Stimulated activated CD8-positive, alpha-beta memory T cell treated with anti-CD3 and anti-CD28 coated beads, Interleukin-7, amount 100 ng/mL, for 24 hours (primary cell): ENCODE measurements around the gene KCNC4.

Experiments used
- DNase-seq: peaks from one replicate; pipeline ENCODE4 v3.0.0-alpha.2; 2020; ENCODE audit warnings: low read depth

The KCNC4 gene

DNA sequence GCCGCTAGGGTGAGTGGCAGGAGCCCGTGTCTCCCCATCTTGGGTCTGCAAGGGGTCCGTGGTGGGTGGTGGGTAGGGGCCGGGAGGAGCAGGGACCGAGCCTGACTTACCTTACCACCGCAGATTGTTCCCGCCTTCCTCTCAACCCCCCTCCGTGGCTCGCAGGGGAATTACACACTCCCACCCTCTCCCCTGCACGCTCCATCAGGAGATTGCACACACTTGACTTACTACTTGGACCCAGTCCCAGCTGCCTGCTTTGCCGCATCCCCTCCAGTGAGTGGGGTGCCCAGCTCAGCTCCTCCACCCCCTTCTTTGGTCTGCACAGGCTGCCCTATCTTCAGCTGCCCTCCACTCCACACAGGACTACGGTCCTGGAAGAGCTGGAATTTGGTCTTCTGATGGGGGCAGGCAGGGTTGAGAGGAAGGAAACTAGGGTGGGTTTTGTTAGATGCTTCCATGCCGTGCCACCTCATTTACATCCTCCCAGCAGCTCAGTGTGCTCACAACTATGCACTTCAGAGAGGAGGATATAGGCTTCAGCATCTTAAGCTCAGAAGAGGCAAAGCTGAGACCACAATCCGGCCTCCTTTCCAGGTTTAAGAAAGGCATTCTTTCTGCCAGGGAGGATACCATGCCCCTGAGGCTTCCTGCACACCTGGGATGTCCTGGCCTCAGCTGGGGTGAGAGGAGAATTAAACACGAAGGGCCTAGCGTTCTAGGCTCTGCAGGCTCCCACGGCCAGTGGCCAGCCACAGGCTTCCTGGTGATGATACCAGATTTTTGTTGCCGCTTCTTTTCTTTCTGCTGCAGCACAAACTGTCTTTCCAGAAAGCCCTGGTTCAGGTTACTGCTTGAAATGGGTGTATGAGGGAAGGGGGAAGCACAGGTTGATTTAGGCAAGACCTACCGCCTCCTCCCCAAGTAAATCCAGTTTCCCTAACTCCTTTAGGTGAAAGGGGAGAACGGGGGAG, 2.3 kb downstream of the KCNC4 start:
- no peak for DNase-seq

DNA sequence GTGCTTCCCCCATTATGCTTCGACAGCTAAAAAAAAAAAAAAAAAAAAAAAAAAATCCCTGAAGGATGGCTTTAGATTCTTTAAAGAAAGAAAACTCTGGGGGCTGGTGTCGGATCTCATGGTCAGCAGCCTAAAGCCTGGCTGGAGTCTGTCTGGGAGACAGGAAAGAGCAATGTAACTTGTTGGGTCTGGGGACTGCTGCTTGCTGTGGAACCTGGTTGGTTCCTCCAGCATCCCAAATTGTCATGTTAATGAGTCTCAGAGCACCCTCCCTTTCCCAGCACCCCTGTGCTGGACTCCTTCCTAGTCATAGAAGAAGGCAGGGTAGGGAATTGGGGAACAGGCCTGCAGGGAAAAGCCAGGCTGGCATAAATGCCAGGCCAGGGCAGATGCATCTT, 3.0 kb downstream of the KCNC4 start:
- DNase-seq = no peak

DNA sequence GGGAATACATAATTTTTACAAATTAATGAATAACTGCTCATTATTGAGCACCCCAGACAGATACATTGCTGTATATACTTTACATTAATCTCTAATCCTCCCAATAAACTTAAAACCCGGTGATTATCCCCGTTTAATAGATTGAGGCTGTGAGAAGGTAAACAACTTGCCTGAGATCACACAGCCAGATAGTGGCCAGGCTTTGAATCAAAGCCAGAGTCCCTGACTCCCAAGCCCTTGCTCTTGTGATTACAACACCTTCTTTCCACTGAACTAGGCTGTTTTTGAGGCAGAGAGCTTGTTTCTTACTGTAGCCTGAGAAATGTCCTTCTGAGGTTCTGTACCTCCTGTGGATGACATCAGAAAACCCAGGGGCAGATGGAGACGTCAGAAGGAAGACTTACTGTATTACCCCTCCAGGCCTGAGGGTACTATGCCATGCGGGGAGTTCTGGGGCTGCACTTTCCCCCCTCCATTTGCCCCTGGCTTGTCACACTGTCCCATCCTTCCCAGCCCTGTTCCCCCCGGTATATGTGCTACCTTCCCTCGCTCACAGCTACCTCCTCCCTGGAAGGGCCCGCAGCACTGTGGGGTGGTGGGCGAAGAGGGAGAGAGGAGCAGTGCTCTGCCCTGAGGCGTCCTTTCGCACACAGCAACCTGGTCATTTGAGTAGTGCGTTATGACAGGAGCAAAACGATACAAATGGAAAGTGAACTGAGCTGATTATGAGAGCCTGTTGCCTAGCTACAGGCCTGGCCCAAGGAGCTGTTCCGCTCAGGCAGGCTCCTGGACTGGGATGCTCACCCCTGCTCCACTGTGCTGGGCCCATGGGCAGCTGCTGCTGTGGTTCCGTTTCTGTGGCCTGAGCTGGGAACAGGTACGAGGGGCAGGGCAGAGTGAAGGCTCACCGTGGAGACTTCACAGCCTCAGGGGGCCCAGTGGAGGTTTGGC, 4.6 kb downstream of the KCNC4 start:
- no peak for DNase-seq

DNA sequence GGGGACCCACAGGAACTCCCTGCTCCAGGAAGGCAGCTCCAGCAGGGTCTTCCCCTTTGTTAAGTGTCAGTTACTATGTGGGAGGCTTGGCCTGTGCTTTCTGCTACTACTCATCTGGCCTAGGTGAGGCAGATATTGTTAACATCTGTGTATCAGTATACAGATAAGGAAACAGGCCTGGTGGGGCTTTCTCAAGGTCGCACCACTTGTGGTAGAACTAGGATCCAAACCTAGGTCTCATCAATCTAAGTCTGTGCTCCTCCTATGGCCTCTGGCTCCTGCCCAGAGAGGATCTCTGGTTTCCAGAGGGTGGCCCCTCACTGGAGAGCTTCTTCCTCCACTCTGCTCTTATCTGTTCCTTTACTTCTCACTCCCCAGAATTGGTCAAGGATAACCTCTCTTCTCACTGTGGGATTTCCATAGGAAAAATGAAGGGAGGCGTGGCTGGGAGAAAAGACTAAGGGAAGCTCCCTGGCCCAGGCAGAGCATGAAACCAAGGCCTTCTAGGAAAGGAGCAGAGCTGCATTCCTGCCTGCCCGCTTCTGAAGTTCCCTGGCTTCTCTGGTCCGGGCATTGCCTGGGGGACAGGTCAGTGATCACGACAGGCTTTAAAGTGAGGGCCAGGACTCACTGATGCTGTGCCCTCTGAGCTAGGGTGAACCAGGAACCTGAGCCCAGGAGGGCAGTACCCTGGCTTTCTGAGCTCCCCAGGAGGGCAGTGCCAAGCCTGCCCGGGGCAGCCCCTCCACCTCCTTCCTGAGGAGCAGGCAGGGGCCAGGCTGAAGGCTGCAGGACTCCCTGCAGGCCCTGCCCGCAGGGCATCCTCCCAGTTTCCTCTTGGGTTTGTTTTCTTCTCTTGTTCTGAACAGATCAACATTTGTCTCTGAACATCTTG, 5.8 kb downstream of the KCNC4 start:
- no peak for DNase-seq

DNA sequence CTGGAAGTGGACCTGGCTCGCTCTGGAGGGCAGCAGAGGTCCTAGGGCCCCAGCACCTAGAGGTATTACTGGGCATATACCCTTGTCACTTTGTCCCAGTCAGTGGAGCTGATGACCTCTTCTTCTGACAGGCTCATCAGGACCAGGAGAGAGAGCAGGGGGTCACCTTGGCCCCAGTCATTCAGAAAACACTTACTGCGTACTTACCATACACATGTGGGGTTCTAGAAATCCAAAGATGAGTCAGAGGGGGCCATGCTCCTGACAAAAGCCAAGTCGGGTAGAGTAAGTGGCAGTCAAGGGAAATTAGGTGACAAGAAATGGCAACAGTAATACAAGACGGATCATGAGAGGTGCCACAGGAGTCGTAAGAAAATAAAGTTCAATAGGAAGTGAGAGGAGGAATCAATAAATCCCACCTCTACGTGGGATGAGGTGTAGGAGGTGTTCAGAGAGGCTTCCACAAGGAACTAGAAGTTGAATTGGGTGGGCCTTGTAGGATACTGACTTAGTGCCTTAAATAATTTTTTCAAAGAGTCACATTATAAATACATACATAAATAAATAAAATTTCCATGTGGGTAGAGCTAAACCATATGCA, 6.8 kb downstream of the KCNC4 start:
- DNase-seq = no peak

DNA sequence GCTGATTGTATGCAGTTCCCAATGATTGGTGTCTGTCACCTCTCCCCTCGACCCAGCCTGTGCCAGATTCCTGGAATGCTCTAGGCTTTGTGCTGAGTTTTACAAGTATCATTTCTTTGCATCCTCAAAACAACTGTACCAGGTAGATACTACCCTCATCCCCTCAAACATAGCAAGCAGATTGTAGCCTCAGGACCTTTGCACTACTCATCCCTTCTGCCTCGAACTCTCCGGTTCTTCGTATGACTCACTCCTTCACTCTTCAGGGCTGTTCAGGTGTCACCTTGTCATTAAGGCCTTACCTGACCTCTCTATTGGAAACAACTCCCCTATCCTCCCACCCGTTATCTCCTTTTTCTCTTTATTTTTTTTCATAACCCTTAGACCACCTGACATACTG, 8.0 kb downstream of the KCNC4 start:
- no peak for DNase-seq

DNA sequence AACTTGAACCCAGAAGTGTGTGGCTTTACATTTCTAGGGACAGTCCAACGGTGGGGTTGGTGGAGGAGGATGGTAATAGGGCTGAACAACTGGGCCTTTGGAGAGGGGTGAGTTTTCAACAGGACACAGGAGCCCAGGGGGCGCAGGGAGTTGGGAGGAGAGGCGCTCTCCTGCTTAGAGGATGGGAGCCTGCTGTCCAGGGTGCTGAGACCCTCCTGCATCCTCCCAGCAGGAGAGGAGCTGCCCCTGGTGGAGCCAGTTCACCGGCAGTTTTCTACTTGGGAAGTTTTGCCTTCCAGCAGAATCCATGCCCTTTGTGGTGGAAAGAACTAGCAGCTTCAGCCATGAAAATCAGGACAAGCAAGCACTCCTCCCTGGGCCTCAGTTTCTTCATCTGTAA, 8.6 kb downstream of the KCNC4 start:
- no peak for DNase-seq

DNA sequence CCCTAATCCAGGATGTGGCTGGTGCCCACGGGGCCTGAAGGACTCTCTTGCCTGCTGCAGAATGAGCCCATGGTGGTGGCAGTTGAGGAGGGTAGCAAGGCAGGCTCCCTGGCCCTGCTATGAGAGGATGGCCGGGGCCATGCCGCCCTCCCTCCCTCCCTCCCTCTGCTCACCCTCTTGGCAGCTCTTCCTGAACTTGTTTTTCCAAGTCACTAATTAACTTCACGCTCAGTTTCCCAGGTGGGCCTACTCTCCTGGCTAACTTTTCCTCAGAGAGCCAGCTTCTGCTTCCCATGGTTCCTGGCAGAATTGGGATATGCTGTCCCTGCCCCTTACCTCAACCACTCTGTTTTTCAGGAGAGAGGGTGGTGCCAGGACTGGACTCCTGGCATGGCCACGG, 10.2 kb downstream of the KCNC4 start:
- no peak for DNase-seq

DNA sequence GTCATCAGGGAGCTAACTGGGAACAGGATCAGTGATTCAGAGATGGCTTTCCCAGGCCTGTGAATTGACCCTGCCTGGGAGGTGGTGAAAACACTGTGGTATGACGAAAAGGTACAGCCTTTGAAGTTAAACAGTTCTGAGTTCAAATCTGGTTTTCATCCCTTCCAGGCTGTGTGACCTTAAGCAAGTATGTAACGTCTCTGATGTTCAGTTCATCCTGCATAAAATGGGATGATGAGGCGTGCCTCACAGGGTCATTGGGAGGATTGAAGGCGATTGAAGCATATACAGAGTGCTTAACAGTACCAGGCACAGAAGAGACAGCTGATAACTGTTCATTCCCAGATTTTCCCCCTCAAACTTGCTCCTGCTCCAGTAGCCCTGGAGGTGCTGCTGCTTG, 11.0 kb downstream of the KCNC4 start:
- no peak for DNase-seq

DNA sequence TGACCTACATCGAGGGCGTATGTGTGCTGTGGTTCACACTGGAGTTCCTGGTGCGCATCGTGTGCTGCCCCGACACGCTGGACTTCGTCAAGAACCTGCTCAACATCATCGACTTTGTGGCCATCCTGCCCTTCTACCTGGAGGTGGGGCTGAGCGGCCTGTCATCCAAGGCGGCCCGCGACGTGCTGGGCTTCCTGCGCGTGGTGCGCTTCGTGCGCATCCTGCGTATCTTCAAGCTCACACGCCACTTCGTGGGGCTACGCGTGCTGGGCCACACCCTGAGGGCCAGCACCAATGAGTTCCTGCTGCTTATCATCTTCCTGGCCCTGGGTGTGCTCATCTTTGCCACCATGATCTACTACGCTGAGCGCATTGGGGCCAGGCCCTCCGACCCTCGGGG, 13.0 kb downstream of the KCNC4 start:
- no peak for DNase-seq

DNA sequence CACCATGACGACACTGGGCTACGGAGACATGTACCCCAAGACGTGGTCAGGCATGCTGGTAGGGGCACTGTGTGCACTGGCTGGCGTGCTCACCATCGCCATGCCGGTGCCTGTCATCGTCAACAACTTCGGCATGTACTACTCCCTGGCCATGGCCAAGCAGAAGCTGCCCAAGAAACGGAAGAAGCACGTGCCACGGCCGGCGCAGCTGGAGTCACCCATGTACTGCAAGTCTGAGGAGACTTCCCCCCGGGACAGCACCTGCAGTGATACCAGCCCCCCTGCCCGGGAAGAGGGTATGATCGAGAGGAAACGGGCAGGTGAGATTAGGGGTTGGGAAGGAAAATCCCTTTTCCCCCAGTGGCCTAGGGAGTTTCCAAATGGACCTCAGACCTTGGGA, 13.5 kb downstream of the KCNC4 start:
- DNase-seq = no peak

DNA sequence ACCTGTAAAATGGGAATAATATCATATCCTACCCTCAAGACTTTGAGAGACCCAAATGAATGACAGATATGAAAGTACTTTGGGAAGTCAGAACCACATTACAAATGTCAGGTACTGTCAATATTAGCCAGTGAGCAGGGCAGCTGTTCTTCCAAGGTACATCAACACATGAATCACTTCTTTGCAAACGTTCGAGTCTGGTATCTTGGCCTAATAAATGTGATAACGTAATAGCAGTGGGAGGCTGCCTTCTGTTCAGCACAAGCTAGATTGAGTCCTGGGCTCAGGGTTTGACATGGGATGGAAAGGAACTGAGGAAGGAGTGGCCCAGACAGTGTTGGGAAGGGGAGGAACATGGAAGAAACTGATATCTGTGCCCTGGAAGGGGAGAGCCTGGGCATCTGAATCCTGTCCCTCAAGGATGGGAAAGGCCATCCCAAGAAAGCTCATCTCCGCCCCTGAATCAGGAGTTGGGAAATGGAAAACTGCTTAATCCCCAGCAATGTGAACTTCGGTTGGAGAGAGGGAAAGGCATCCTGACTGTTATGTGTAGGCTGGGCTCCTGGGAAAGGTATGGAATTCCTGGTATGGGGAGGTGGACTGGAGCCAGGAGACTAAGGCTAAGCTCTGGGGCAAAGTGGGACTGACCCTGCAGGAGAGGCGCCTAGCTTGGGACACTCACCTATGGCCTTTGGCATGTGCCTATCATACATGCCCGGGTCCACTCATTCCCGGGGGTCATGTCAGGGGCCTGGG, 14.3 kb downstream of the KCNC4 start:
- DNase-seq = no peak

DNA sequence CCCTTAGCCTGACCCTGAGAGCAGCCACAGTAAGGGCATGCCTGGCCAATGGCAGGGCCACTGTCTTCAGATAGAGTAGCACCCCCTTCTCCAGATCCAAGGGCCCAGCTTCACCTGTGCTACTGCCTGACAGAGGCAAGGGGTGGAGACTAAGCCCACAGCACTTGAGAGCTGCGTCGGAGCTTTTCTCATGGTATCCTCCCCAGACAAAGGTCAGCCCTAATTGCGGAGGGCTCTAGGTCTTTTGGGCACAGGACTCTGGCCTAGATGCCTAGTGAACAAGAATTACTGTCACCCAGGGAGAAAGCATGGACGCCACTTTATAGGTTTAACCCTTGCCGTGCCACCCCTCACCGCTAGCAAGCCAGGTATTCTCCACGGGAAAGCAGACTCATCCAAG, 15.1 kb downstream of the KCNC4 start:
- no peak for DNase-seq

DNA sequence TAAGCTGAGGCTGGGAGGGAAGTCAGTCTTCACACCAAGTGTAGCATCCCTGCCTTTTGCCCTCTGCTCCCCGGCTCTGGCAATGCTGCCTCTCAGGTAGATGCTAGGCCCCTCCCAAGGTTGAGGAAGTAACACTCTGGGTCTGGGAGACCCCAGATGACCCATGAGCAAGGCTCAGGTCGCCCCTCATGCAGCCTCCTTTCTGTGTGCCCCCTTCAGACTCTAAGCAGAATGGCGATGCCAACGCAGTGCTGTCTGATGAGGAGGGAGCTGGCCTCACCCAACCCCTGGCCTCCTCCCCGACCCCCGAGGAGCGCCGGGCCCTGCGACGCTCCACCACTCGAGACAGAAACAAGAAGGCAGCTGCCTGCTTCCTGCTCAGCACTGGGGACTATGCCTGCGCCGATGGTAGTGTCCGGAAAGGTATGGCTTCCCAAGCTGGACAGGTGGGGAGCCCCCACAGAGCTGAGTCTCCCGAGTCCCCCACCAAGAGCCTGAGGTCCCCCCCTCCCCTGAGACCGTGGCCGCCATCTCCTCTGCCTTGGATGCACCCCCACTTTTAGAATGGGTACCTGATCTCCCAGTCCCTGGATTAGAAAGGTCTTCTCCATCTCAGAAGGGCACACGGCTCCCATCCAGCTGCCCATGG, 15.8 kb downstream of the KCNC4 start:
- DNase-seq = no peak

DNA sequence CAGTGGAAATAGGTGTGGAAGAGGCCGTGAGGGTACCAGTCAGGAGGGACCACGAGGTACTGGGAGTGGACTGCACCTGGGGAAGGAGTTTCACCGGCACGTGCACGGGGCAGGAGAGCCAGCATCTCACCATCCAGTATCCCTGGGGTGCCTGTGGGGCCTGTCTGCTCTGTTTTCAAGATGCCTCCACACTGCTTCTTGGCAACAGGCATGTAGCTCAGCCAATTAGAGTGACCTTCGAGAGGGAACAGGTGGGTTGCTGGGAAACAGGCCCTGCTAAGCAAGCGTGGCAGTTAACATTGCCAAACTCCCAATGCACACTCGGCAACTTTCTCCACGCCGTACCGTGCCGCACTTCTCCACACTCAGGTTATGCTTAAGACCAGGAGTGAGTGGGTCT, 17.7 kb downstream of the KCNC4 start:
- DNase-seq = no peak

DNA sequence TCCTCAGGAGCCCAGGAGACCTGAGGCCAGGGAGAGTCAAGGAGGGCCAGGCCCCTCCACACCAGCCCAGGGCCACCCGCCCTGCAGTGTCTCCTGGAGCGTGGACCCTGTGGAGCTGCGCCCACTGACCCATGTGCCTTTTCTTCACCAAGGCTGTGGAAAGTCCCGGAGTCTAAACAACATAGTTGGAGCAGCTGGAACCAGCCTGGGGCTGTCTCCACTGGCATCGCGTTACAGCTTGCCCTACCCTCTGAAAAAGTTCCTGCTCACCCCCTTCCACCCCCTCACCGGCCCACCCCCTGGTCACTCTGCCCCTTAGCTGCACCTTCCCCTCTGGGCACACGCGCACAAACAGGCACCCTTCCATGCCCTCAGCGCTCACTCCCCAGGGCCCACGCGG, 18.3 kb downstream of the KCNC4 start:
- DNase-seq = no peak

DNA sequence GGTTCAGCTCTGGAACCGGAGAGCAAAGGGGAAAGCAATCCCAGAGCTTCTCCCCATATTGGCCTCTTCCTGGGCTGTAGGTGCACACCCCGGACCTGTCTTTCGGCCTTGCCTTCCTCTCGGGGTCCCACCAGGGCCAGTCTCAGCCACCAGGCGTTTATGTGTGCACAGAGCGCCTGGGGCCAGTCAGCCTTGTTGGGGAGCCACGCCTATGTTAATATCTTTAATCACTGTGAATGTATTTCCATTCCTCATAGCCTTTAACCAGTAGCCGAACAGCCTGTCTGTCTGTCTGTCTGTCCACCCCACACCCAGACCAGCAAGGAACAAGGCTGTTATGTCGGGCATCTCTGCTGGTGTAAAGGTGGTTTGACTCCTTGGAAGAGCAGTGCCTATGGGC, 18.8 kb downstream of the KCNC4 start:
- DNase-seq = no peak

DNA sequence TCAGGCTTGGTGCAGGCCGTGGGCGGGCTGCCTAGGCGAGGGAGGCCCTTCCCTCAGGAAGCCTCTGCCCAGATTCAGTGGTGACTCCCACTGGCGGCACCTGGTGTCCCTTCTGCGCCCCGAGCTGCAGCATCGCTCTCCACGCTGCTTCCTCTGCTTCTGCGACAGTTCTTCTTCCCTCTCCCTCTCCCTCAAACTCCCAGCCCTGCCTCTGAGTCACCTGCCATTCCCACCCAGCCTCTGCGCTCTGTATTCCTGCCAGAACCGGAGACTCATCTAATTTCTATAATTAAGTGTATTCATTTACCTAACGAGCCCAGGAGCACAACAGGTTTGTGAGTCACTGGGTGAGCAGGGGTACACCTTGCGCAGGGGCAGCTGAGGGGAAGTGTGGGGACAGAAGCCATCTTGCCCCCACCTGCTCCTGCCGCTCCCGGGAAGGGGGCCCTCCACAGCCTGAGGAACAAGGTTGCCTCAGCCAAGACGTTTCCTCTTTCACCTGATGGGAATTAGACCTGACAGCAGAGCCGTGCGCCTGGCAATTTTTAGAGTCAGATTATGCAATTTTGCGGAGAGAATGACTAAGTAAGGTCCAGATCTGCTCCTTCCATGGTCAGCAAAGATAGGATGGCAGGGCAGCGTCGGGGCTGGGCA, 19.4 kb downstream of the KCNC4 start:
- DNase-seq = no peak

DNA sequence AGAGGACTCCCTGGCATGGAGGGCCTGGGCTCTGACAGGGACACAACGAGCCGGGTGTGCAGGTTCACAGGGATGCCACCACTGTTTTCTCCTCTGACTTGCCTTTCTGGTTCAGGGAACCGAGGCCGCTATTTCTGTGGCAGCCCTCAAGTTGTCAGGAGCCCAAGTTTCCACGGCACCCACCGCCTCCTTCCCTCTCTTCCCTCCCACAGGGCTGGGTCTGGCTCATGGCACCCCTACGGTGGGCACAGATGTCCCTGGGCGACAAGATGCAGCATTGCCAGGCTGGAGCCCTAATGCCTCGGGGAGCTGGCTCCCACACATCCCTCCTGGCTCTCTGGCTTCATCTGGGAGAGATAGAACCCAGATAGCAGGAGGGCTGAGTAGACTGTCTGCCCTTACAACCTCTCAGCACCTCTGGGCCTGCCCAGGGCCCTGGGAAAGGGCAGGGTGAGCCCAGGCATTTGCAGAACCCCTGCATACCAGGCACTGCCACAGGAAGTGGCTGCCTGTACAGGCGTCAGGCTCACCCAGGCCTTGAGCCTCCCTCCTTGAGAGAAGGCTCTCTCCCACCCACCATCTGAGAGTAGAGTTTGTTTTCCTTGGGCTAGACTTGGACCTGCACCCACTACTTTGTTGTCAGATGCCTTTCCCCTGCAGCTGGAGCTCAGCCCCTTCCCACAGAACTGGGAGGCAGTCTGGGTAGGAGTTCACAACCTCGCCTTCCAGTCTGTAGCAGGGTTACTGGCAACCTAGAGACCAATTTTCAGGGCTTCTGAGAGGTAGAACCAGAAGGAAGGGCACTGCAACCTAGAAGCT, 20.5 kb downstream of the KCNC4 start:
- DNase-seq = no peak
